GM23338 (cell line): ENCODE measurements around the gene ZFHX3. TPM values are rescaled to one million over a fixed set of nuclear protein-coding genes. Genes with fewer than 3 reads are reported as not detected.
A peak's percentile ranks its signal among the peaks of the same experiment; 100 is the strongest.

Experiments used
- ATAC-seq: fragments of 200-7000 bp; cut with Tn5 transposase; 3 replicates; pipeline ENCODE4 v1.9.1; 2020
- DNase-seq: peaks from one replicate; pipeline ENCODE4 v3.0.0-alpha.2; 2015; ENCODE audit warnings: low spot score
- H2AFZ ChIP-seq: fragments of 200-600 bp; sonication (generic); 2 replicates; pipeline ENCODE4 v1.8.0; 2016; ENCODE audit warnings: antibody characterized with exemption, mild to moderate bottlenecking, moderate library complexity
- H3F3A ChIP-seq: fragments of 200-600 bp; sonication (generic); replicated peaks from 2 replicates; pipeline ENCODE4 v1.8.0; 2017; ENCODE audit warnings: antibody characterized with exemption, mixed run types, low read depth
- H3K27ac ChIP-seq: fragments of 200-600 bp; sonication (generic); 2 replicates; pipeline ENCODE4 v1.6.1; 2016; ENCODE audit warnings: low read depth
- H3K27me3 ChIP-seq: fragments of 200-600 bp; sonication (generic); 2 replicates; pipeline ENCODE4 v1.8.0; 2016; ENCODE audit warnings: mild to moderate bottlenecking, mixed run types, moderate library complexity; ENCODE audit not compliant: insufficient read depth
- H3K36me3 ChIP-seq: fragments of 200-600 bp; sonication (generic); 2 replicates; pipeline ENCODE4 v1.8.0; 2016; ENCODE audit warnings: mild to moderate bottlenecking; ENCODE audit not compliant: insufficient read depth
- H3K4me1 ChIP-seq: fragments of 200-600 bp; sonication (generic); 2 replicates; pipeline ENCODE4 v1.8.0; 2016; ENCODE audit warnings: mild to moderate bottlenecking, moderate library complexity; ENCODE audit not compliant: insufficient read depth
- H3K4me2 ChIP-seq: fragments of 200-600 bp; sonication (generic); 2 replicates; pipeline ENCODE4 v1.7.1; 2017; ENCODE audit warnings: mixed run types
- H3K4me3 ChIP-seq: fragments of 200-600 bp; sonication (generic); 2 replicates; pipeline ENCODE4 v1.6.1; 2016; ENCODE audit warnings: mixed run types
- H3K79me2 ChIP-seq: fragments of 200-600 bp; sonication (generic); replicated peaks from 2 replicates; pipeline ENCODE4 v1.8.0; 2017; ENCODE audit warnings: mild to moderate bottlenecking; ENCODE audit not compliant: insufficient read depth
- H3K9me2 ChIP-seq: fragments of 200-600 bp; sonication (generic); 2 replicates; pipeline ENCODE4 v1.8.0; 2017; ENCODE audit not compliant: insufficient read depth
- H4K20me1 ChIP-seq: fragments of 200-600 bp; sonication (generic); replicated peaks from 2 replicates; pipeline ENCODE4 v1.8.0; 2017; ENCODE audit warnings: mild to moderate bottlenecking; ENCODE audit not compliant: insufficient read depth
- H3K27ac Mint-ChIP-seq: 2 replicates; pipeline ENCODE4 v1.8.0; 2020; ENCODE audit warnings: inconsistent platforms, mild to moderate bottlenecking, moderate library complexity, mixed read lengths
- H3K27me3 Mint-ChIP-seq: 3 replicates; pipeline ENCODE4 v1.8.0; 2022; ENCODE audit warnings: low read depth, mild to moderate bottlenecking, moderate library complexity, mixed read lengths, inconsistent platforms; ENCODE audit not compliant: insufficient read depth, poor library complexity
- H3K36me3 Mint-ChIP-seq: 3 replicates; pipeline ENCODE4 v1.8.0; 2021; ENCODE audit warnings: low read depth, mild to moderate bottlenecking, inconsistent platforms, moderate library complexity, mixed read lengths
- H3K4me1 Mint-ChIP-seq: 3 replicates; pipeline ENCODE4 v1.8.0; 2020; ENCODE audit warnings: mild to moderate bottlenecking, inconsistent platforms, mixed read lengths
- H3K4me3 Mint-ChIP-seq: 3 replicates; pipeline ENCODE4 v1.8.0; 2021; ENCODE audit warnings: moderate library complexity, mild to moderate bottlenecking, inconsistent platforms, mixed read lengths
- H3K9me3 Mint-ChIP-seq: 3 replicates; pipeline ENCODE4 v1.8.0; 2020; ENCODE audit warnings: moderate library complexity, mild to moderate bottlenecking, inconsistent platforms, mixed read lengths
- CREB1 ChIP-seq: fragments of 250-450 bp; sonication (Bioruptor Pico); IDR thresholded peaks from 2 replicates; pipeline ENCODE4 v1.5.0; 2020; ENCODE audit warnings: low read depth, mild to moderate bottlenecking, moderate library complexity
- CTCF ChIP-seq, 2 experiments: fragments of 200-600 bp in 1 of 2; sonication (generic) in 1 of 2; conservative IDR thresholded peaks; 2 replicates each; pipeline versions ENCODE4 v1.5.1 to v1.6.1; 2016 to 2017; ENCODE audit warnings: antibody characterized with exemption in 2 of 2, low read depth in 2 of 2, mild to moderate bottlenecking in 2 of 2, moderate library complexity in 1 of 2
- EZH2 ChIP-seq: fragments of 200-600 bp; sonication (generic); IDR thresholded peaks from one replicate; pipeline ENCODE4 v1.8.0; 2017; ENCODE audit warnings: antibody characterized with exemption, mild to moderate bottlenecking, low read depth; ENCODE audit not compliant: unreplicated experiment
- EZH2phosphoT487 ChIP-seq: fragments of 200-600 bp; sonication (generic); IDR thresholded peaks from one replicate; pipeline ENCODE4 v1.8.1; 2018; ENCODE audit warnings: antibody characterized with exemption; ENCODE audit not compliant: unreplicated experiment
- POLR2AphosphoS5 ChIP-seq: IDR thresholded peaks from 2 replicates; pipeline ENCODE4 v1.6.1; 2016; ENCODE audit warnings: antibody characterized with exemption, low read depth
- REST ChIP-seq: IDR thresholded peaks from one replicate; pipeline ENCODE4 v1.6.1; 2018; ENCODE audit warnings: antibody characterized with exemption; ENCODE audit not compliant: unreplicated experiment
- STAT1 ChIP-seq: IDR thresholded peaks from one replicate; pipeline ENCODE4 v1.6.1; 2016; ENCODE audit warnings: antibody characterized with exemption; ENCODE audit not compliant: unreplicated experiment
- polyA plus RNA-seq: library from polyadenylated mRNA; unstranded; fragments of >200 nt; fragmentation: Nextera tagmentation; extraction: Ambion mirVana; gene quantifications from 2 replicates; pipeline ENCODE4 v1.2.1, GENCODE V29; 2016
- total RNA-seq: library from RNA; depleted of rRNA; stranded (reverse); fragments of >200 nt; shearing (Covaris generic); gene quantifications from 2 replicates; pipeline ENCODE4 v1.2.3, GENCODE V29; 2014

ZFHX3 gene
- total and polyA plus RNA-seq, 2 experiments from 2014 or later: 1.0 to 1.5 TPM

- H3K27ac Mint-ChIP-seq: no peak overlapping the region
- Histone ChIP-seq H3K79me2 (no peaks in the 10 kb centered on the region), H2AFZ (no peak overlapping the region), H3K36me3 (no peaks in the 10 kb centered on the region), H3K4me2 (no peak overlapping the region), H3K27me3 (no peaks in the 10 kb centered on the region), H4K20me1 (no peaks in the 10 kb centered on the region), H3F3A (0 out of 2 replicates have a peak, but pooled peaks cover 3% of the 10 kb centered on the region), H3K4me1 (peaks cover 4% of the 10 kb centered on the region), H3K4me3 (no peak overlapping the region), H3K9me2 (no peaks in the 10 kb centered on the region), H3K27ac (no peak overlapping the region)
- H3K4me3 Mint-ChIP-seq: no peak overlapping the region
- H3K4me1 Mint-ChIP-seq: peaks cover 10% of the 10 kb centered on the region; the same call in 2 of the 3 replicates
- ATAC-seq: no peak
- peaks cover 5% of the 10 kb centered on the region for H3K27me3 Mint-ChIP-seq
- no peaks in the 10 kb centered on the region; the same call in 2 of the 3 replicates for H3K36me3 Mint-ChIP-seq
- TF ChIP-seq CREB1 (CRISPR knock-in tag) (no peak), EZH2phosphoT487 (no peak), CTCF (conservative IDR thresholded peaks at IDR 0.05; ENCODE audit: low read depth in 2 of 2) (0 out of 4 replicates have a peak, but pooled peaks of 1 of the 2 experiments have one; percentile 9)
- H3K9me3 Mint-ChIP-seq: no peaks in the 10 kb centered on the region
- no peak for DNase-seq
Observed at GRCh38 chr16:72858665-72859493, 189.0 kb downstream of the ZFHX3 start.

- H3K36me3 Mint-ChIP-seq: no peaks in the 10 kb centered on the region; the same call in 2 of the 3 replicates
- H3K4me3 Mint-ChIP-seq: no peak overlapping the region
- H3K4me2 ChIP-seq: no peak overlapping the region
- no peak overlapping the region for H3K4me3 ChIP-seq
- no peaks in the 10 kb centered on the region for H3K9me2 ChIP-seq
- no peak overlapping the region for H3K27ac ChIP-seq
- H3K4me1 Mint-ChIP-seq: peaks cover 17% of the 10 kb centered on the region
- no peaks in the 10 kb centered on the region for H3K36me3 ChIP-seq
- 0 out of 2 replicates have a peak, but pooled peaks cover 3% of the 10 kb centered on the region for H3F3A ChIP-seq
- DNase-seq (no peak), ATAC-seq (peak; percentile 22; the same call in 1 of the 3 replicates)
- H3K27me3 Mint-ChIP-seq: peaks cover 5% of the 10 kb centered on the region
- H3K9me3 Mint-ChIP-seq: no peaks in the 10 kb centered on the region
- H3K27ac Mint-ChIP-seq: no peak overlapping the region
- H3K27me3 ChIP-seq: no peaks in the 10 kb centered on the region
- H3K4me1 ChIP-seq: peaks cover 11% of the 10 kb centered on the region
- no peaks in the 10 kb centered on the region for H3K79me2 ChIP-seq
- no peaks in the 10 kb centered on the region for H4K20me1 ChIP-seq
- no peak overlapping the region; the same call in 1 of the 2 replicates for H2AFZ ChIP-seq
- TF ChIP-seq POLR2AphosphoS5: no peak
- no peak for TF ChIP-seq EZH2
- TF ChIP-seq REST: no peak
- no peak for TF ChIP-seq STAT1
- TF ChIP-seq CREB1 (CRISPR knock-in tag): no peak
Observed at GRCh38 chr16:72857834-72858664, 189.9 kb downstream of the ZFHX3 start.
